Measurements from ENCODE around the gene NAP1L1.

NAP1L1 gene

GRCh38 chr12:76020731-76021672 is 63.5 kb downstream of the NAP1L1 start:
- DNase-seq (ENCODE audit: low read depth): no peak

- peak; percentile 53 for DNase-seq (ENCODE audit: low read depth)
Observed at GRCh38 chr12:76020281-76020680, 64.2 kb downstream of the NAP1L1 start.

GRCh38 chr12:76018672-76019071 is 65.8 kb downstream of the NAP1L1 start:
- DNase-seq (ENCODE audit: low read depth): no peak

- no peak for DNase-seq (ENCODE audit: low read depth)
Observed at GRCh38 chr12:76018111-76018510, 66.4 kb downstream of the NAP1L1 start.

GRCh38 chr12:76014007-76014406 is 70.5 kb downstream of the NAP1L1 start:
- DNase-seq (ENCODE audit: low read depth): no peak

GRCh38 chr12:76013603-76014002 is 70.9 kb downstream of the NAP1L1 start:
- DNase-seq (ENCODE audit: low read depth): no peak

GRCh38 chr12:76012644-76013043 is 71.8 kb downstream of the NAP1L1 start:
- no peak for DNase-seq (ENCODE audit: low read depth)

- DNase-seq (ENCODE audit: low read depth): no peak
Observed at GRCh38 chr12:76010732-76011458, 73.6 kb downstream of the NAP1L1 start.

- DNase-seq (ENCODE audit: low read depth): no peak
Observed at GRCh38 chr12:76008428-76008827, 76.1 kb downstream of the NAP1L1 start.

- no peak for DNase-seq (ENCODE audit: low read depth)
Observed at GRCh38 chr12:76007640-76008039, 76.8 kb downstream of the NAP1L1 start.

GRCh38 chr12:76006028-76006925 is 78.2 kb downstream of the NAP1L1 start:
- DNase-seq (ENCODE audit: low read depth): no peak

GRCh38 chr12:76003355-76003638 is 81.2 kb downstream of the NAP1L1 start:
- DNase-seq (ENCODE audit: low read depth): no peak

- no peak for DNase-seq (ENCODE audit: low read depth)
Observed at GRCh38 chr12:76002598-76003354, 81.7 kb downstream of the NAP1L1 start.

GRCh38 chr12:75998292-75999063 is 86.0 kb downstream of the NAP1L1 start:
- DNase-seq (ENCODE audit: low read depth): no peak

GRCh38 chr12:75997658-75998057 is 86.8 kb downstream of the NAP1L1 start:
- DNase-seq (ENCODE audit: low read depth): no peak

- no peak for DNase-seq (ENCODE audit: low read depth)
Observed at GRCh38 chr12:75996861-75997447, 87.5 kb downstream of the NAP1L1 start.

GRCh38 chr12:75995691-75996090 is 88.8 kb downstream of the NAP1L1 start:
- DNase-seq (ENCODE audit: low read depth): no peak

- no peak for DNase-seq (ENCODE audit: low read depth)
Observed at GRCh38 chr12:75994069-75994740, 90.3 kb downstream of the NAP1L1 start.

GRCh38 chr12:75991753-75992152 is 92.7 kb downstream of the NAP1L1 start:
- DNase-seq (ENCODE audit: low read depth): no peak

Measured in stimulated activated CD8-positive, alpha-beta memory T cell treated with anti-CD3 and anti-CD28 coated beads, Interleukin-15, amount 100 ng/mL, for 1 hour (primary cell).